ENCODE data around the gene ATP2C2. TPM values are rescaled to one million over a fixed set of nuclear protein-coding genes. Genes with fewer than 3 reads are reported as not detected.

The ATP2C2 gene
- polyA plus RNA-seq, 1 of the 3 experiments (the other 2 are of a cell fraction) = 0.33 TPM

GRCh38 chr16:84390131-84390785, 21.9 kb downstream of the ATP2C2 start:
- Histone ChIP-seq H3K9me2 (no peaks in the 10 kb centered on the region), H3K4me3 (ENCODE audit: low read depth in 2 of 2, low read length in 1 of 2) (no peak overlapping the region), H3K79me2 (ENCODE audit: insufficient read depth) (no peaks in the 10 kb centered on the region), H3K27ac (ENCODE audit: low read depth in 2 of 2, low read length in 1 of 2) (no peak overlapping the region), H2AFZ (ENCODE audit: low read depth) (no peak overlapping the region), H3K4me1 (ENCODE audit: control insufficient read depth in 1 of 2, insufficient read depth in 2 of 2, low read depth in 1 of 2, low read length in 1 of 2) (no peaks in the 10 kb centered on the region), H3K9me3 (no peaks in the 10 kb centered on the region), H4K20me1 (ENCODE audit: insufficient read depth) (no peaks in the 10 kb centered on the region), H3K9ac (no peak overlapping the region), H3K4me2 (no peak overlapping the region), H3K36me3 (replicated peaks in 1 of 2; ENCODE audit: control insufficient read depth in 1 of 2, insufficient read depth in 2 of 2, low read length in 1 of 2) (no peaks in the 10 kb centered on the region), H3K27me3 (ENCODE audit: insufficient read depth) (peaks cover 11% of the 10 kb centered on the region; the same call in 1 of the 2 replicates), H3F3A (replicated peaks; ENCODE audit: insufficient read depth) (no peaks in the 10 kb centered on the region)
- TF ChIP-seq YY1 (IDR thresholded peaks at IDR 0.05; ENCODE audit: low read depth) = no peak
- TF ChIP-seq MEF2A (IDR thresholded peaks at IDR 0.05; ENCODE audit: borderline replicate concordance, low read depth) = no peak
- TF ChIP-seq USF2 (IDR thresholded peaks at IDR 0.05; ENCODE audit: borderline replicate concordance, low read depth, low read length) = no peak
- TF ChIP-seq RCOR1 (IDR thresholded peaks at IDR 0.05; ENCODE audit: low read length) = no peak
- no peak for TF ChIP-seq JUND (IDR thresholded peaks at IDR 0.05)
- no peak for TF ChIP-seq CTCF (IDR thresholded peaks at IDR 0.05)
- TF ChIP-seq TCF12 (IDR thresholded peaks at IDR 0.05) = no peak
- no peak for TF ChIP-seq MAX (IDR thresholded peaks at IDR 0.05; ENCODE audit: low read depth)
- TF ChIP-seq FOSL2 (IDR thresholded peaks at IDR 0.05; ENCODE audit: borderline replicate concordance, low read depth) = no peak
- no peak for TF ChIP-seq EZH2phosphoT487 (IDR thresholded peaks at IDR 0.05; ENCODE audit: borderline replicate concordance, low read depth)
- no peak for TF ChIP-seq TEAD4 (IDR thresholded peaks at IDR 0.05; ENCODE audit: borderline replicate concordance, insufficient read depth)
- TF ChIP-seq REST (IDR thresholded peaks at IDR 0.05; ENCODE audit: low read depth, low read length) = no peak
- no peak for TF ChIP-seq ELF1 (IDR thresholded peaks at IDR 0.05)
- TF ChIP-seq GABPA (IDR thresholded peaks at IDR 0.05; ENCODE audit: low read depth) = no peak
- TF ChIP-seq SMC3 (IDR thresholded peaks at IDR 0.05; ENCODE audit: low read depth, low read length) = no peak
- no peak for DNase-seq
- ChIA-PET POLR2A (no interaction called here), CTCF (interaction anchor here (0.7 kb wide), 1 partner anchor 1510 kb away, joined by 3 read pairs; no protein-coding TSS in a partner anchor)
- 81% methylated on average over 23 of the region's 30 CpGs for WGBS (ENCODE audit: low lambda C conversion rate)

Measured in SK-N-SH (cell line).